Testis (tissue), 2 donors: ENCODE data around the gene INO80B.

Experiments
- CTCF ChIP-seq, 3 experiments: fragments of 450-650 bp in 2 of 3; fragments of 200-600 bp in 1 of 3; sonication (generic) in 1 of 3; IDR thresholded peaks; one replicate each; pipeline ENCODE4 v1.5.1; 2016 to 2019; ENCODE audit warnings: antibody characterized with exemption in 3 of 3, mild to moderate bottlenecking in 2 of 3, moderate library complexity in 1 of 3
- POLR2A ChIP-seq: fragments of 450-650 bp; IDR thresholded peaks from one replicate; pipeline ENCODE4 v1.6.1; 2017; ENCODE audit warnings: antibody characterized with exemption, mild to moderate bottlenecking, moderate library complexity

GRCh38 chr2:74427551-74427950 lies 27.3 kb upstream of the INO80B start:
- TF ChIP-seq CTCF (IDR thresholded peaks at IDR 0.05) (no peak), POLR2A (no peak)
